Suppressor macrophage treated with lipopolysaccharide for 4 hours (primary cell): Measurements from ENCODE around the gene C14orf119.

Experiments used
- DNase-seq: peaks from one replicate; pipeline ENCODE4 v3.0.0-alpha.2; 2020

C14orf119 gene, protein sequence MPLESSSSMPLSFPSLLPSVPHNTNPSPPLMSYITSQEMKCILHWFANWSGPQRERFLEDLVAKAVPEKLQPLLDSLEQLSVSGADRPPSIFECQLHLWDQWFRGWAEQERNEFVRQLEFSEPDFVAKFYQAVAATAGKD

DNA sequence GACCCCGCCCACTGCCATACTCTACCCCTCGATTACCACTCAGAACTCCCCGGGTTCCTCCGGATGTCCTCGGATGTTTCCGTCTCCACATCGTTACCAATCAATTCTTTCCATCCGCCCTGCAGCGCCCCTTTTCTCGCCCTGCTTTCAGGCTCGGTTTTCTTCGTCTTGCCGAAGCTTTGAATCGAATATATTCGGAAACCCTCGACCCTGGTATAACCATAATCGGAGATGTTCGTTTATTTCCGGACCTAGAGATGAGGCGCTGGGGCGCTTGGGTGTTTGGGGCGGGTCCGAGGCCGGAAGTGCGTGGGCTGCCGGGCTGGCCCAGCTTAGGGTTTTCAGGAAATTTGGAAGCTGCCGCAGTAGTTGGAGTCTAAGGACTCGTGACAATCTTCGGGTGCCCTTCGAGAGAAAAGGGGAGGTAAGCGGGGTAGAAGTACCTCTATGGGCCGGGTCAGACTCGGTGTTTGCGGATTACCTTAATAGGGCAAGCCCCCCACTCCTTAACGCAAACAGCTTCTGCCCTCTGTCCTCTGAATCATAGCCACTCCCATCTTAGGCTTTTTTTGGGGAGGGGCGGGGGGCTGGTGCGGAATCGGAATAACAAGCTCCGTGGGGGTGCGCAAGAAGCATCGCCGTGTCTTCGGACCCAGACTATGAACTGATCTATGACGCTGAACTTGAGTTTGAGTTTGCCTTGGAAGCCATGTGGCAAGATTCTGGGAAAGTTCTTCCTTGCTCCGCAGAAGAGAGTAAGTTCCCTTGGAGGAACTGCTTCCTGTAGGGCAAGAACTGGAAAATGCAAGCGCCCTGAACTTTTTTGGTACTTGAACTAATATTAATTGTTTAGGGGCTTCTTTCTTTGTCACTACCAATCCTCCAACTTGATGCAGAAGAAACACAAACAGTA, at the start of gene C14orf119:
Gene C14orf119 (plus strand): TSS at position 310 of the 913 bp plus-strand sequence. CDS start 2,154 bp downstream, outside the sequence.
- DNase-seq: peak; percentile 100

DNA sequence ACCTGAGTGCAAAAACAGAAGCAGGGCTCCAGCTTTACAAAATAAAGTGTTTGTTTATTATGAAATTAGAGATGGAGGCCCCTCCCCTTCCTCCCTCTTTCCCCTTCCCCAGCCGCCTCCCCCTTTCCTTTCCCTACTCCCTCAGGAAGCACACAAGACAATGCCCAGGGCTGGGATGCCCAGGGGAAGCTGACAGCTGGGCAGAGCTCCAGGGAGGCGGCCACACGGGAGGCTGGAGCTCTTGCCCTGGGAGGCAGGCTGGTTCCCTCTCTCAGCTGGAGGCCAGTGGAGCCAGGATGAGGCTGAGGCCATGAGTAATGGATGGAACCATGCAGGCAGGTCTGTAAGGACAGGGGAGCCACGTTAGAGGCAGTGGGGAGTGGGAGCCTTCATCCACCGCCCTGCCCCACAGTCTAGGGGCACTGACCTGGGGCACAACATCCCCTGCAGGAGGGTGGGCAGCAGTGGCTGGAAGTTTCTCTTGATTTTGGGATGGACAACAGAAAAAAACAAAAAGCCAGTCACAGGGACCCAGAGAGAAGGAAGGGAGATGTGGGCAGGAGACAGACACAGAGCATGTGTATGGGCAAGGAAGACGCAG, 48.2 kb upstream of the C14orf119 start:
- no peak for DNase-seq

DNA sequence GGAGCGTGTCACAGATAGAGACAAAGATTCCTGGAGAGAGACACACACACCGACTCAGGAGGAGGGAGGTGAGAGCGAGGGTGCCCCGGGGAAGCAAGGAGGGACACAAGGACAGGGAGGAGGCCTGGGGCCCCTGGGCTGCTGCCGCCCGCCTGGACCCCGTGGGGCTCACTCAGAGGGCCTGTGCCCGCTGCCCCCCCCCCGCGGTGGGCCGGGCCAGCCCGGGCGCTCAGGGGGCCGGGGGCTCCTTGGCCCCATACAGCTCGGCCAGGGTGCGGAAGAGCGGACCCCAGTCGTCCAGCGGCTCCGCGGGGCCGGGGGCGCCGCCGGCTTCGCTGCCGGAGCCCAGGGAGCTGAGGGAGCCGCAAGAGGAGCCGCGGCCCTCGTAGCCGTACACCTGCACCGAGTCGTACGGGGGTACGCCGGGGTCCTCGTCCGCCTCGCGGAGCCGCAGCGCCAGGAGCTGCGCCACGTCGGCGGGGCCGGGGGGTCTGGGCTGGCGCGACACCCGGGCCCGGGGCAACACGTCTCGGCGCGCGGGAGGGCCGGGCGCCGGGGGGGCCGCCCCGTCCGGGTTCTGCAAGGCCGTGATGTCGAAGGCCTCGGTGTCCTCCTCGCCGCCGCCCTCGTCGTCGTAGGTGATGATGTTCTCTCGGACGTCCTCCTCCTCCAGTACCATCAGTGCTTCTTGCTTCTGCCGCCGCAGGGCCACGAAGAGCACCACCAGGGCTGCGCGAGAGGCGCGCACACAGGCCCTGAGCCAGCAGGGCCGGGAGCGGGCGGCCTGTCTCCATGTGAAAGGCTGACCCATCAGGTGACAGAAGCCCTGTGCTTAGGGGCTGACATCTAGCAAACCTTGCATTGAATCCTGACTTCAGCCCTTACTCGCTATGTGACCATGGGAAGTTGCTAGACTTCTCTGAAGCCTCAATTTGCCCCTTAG, 47.3 kb upstream of the C14orf119 start:
- DNase-seq: no peak

DNA sequence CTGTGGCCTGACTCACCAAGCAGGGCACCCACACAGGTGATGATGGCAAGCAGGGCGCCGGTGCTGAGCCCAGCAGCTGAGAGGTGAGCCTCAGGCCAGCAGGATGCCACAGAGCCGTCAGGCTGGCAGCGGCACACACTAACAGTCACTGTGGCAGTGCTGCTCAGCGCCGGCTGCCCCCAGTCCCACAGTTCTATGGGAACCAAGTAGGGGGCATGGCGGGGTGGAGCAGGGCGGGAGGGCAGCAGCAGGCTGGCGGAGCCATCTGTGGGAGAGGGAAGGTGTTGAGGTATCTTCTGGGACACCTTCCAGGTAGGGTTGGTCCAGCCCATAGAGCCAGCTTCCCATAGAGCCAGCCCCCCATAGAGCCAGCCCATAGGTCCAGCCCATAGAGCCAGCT, 46.3 kb upstream of the C14orf119 start:
- no peak for DNase-seq

DNA sequence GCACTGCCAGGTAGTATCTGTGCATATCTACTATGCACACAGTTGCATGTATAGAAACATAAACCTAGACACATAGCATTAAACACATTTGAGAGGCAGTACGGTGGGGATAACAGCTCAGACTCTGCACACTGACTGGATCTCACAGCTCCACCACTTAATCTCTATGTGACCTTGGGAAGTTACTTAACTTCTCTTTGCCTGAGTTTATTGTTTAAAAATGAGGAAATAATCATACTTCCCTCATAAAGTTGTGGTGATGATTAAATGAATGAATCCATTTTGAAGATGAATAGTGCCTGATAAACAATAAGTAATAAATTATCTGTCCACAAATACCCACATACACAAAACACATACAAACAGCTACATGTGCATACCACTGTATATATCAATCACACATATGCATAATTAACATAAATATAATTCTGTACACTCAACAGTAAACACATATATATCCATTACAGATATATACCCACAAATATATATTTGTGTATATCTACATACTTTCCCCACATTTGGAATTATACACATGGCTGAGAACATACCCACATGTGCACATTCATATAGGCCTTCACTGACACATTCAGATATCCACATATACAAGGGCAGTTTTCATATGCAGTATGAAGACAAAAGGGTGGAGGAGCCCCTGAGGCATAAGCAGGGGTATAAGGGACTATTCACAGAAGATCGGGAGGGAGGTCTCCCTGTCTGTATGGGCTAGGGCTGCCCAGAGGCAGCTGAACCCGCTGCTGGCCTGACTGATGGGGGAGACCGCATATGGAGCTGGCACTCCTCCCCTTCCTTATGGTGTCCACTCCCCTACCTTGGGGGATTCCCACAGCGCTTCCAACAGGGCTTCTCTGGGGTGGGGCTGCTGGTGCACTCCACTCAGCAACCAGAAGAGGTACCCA, 43.9 kb upstream of the C14orf119 start:
- DNase-seq: no peak

DNA sequence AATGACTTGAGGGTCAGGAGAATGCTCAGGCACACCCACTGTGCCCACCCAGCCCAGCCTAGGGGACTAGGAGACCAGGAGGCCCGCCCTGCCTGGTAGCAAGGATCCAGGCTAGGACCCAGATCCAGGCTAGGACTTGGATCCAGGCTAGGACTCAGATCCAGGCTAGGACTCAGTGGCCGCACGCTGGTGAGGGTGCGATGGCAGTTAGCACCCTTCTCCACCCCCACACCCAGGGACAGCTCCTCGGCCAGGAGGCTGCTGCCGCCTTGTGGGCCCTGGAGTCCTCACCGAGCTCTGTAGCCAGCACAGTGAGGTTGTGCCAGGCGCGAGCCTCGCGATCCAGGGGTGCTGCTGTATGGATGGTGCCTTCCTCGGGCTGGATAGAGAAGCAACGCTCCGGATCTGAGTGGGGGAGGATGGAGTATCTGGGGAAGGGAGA, 43.1 kb upstream of the C14orf119 start:
- DNase-seq: no peak

DNA sequence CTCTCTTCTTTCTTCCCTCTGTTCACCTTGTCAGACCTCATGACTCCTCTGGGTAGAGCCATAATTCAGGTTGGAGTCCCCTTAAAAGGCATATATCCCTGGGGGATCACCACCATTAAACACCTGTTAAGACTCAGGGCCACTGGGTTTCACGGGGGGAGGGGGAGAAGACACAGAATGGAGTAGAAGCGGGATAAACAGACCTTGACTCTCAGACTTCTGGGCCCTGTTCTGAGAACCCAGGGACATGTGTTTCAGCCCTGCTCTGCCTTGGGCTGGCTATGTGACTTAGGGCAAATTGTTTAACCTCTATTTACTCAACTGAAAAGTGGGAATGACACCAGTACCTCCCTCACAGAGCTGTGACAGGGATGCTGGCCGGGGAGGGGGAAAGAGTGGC, 42.6 kb upstream of the C14orf119 start:
- no peak for DNase-seq

DNA sequence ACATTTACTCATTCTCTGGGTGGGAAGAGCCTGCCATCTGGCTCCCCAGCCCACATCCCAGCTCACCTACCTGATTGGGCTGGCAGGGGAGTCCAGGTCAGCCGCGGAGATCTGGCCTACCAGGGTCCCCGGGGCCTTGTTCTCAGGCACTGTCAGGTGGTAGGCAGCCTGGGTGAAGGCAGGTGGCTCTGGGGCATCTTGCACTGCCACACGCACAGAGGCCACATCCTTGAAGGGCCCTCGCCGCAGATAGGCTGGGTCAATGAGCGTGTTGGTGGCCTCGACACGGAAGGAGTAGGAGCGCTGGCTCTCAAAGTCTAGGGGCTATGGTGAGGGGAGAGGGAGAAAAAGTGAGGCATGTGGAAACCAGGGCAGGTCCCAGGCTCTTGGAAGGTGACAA, 41.9 kb upstream of the C14orf119 start:
- DNase-seq: no peak

DNA sequence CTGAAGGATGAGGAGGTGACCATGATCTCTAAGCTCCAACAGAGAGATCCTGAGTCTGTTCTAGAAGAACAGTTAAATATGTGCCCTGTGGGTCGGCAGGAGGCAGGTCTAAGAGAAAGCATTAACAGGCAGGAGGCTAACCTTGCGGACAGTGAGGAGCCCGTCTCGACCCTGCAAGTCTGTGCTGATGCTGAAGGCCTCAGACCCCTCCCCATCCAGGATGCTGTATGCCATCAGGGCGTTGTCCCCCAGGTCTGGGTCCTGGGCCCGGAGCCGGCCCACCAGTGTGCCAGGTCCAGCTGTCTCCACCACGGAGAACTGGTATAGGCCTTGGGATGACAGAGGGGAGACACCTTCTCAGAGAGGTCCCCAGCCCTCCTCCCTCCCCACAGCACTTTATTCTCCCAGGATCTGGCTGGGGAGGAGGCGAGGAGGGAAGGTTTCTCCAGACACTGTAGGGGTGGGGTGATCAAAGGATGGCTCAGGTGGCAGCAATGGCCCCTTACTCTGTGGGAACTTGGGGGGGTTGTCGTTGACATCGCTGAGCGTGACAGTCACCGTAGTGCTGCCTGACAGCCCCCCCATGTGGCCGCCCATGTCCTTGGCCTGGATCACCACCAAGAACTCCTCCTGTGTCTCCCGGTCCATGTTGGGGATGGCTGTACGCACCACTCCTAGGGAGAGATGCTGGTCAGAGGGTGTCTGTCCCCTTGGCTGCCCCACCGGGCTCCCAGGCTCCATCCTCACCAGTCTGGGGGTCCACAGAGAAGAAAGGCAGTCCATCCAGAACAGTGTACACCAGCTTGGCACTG, 41.1 kb upstream of the C14orf119 start:
- DNase-seq: peak; percentile 17

DNA sequence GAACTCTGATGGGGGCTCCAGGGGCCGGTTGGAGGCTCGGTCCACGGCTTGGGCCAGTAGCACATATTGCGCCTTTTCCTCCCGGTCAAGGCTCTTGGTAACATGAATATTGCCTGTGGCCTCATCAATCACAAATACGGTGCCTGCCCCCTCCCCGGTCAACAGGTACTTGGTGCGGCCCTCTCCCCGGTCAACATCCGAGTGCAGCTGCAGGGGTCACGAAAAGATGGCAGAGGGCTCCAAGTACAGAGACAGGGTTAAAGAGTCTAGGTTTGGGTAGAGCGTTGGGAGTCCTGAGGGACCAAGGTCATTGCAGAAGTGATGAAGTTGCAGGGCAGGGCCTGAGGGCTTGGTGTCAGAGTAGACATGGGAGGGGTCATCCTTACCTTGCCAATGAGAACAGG, 40.2 kb upstream of the C14orf119 start:
- DNase-seq: no peak

DNA sequence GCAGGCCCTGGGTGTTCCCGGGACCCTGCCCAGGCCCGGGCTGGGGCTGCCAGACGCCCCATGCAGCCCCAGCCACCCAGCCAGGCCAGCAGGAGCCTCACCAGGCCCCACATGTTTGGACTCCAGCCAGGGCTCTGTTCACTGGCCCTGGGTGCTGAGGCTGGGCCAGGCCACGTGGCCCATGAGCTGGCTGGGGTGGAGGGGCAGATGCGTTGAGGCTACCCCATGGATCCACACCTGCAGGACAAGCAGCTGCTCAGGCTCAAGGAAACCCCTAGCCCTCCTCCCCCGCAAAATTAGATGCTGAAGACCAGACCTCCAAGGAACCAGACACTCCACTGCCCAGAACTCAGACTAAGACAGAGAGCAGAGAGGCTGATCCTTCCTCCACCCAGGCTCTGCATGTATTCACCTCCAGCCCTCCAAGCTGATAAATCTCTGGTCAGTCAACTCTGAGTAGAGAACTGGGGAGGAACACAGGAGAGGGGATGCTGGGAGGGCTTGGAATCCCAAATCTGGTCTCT, 39.6 kb upstream of the C14orf119 start:
- DNase-seq: no peak

DNA sequence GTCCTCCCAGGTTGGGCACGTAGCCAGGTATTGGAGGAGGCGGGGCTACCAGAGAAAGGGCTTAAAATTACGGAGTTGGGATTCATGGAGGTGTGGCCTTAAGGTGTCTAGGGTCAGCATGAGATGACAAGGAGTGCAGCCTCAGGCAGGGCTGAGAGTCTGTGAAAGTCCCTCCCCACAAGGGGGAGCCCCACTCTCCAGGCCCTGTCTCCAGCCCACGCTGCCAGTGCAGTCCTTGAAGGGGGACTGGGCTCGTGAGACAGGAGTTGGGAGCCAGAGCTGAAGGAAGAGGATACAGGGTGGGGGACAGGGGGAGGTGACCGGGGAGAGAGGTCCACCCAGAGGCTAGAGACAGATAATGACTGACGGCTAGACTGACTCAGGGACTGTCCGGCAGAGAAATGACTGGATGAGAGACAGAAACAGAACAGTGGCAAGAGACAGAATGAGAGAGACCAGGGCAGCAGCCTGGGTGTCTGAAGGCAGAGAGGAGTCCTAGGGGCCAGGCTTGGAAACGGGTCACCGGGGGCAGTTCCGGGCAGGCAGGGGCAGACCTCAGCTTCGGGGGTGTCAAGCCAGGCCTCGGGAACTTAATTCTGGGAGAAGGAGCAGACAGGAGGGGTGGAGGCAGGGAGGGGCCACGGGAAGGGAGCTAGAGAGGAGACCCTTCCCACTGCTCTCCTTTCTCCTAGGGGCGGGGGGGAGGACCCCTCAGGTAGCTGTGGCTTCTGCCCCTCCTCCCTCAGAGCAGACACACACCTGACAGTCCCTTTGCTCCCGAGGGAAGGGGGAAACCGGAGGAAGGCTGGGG, 39.0 kb upstream of the C14orf119 start:
- peak; percentile 77 for DNase-seq

DNA sequence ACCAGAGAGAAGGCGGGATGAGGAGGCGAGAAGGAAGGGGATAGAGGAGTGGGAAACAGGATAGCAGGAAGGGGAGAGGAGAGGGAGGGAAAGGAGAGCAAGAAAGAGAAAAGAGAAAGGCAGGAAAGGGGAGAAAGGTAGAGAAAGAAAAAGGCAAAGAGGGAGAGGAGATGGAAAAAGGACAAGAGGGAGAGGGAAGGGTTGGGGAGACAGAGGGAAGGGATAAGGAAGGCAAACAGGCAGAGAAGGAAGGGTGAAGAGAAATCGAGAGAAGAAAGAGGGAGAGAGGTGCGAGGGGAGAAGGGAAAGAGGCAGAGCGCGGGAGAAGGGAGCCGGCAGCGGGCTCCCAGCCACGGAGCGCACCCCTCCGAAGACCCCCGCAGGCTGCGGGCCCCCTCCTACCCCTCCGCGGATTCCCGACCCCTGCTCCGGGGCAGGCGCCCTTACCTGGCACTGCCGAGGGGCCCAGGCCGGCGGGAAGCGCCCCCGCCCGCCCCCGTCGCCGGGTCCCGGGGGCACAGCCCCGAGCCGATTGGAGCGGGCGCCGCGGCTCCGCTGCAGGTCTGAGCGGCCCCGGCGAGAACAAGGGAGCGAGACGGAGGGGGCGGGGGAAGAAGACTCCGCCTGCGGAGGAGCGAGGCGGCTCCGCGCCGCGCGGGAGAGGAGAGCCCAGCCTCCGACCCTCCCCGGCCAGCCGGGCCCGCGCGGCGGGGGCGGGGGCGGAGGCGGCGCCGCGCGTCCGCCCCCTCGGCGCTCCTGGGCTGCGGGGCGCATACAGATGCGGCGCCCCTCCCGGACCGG, 38.1 kb upstream of the C14orf119 start, which contains the start of gene CDH24:
Gene CDH24 (minus strand): TSS at position 565 of the 801 bp plus-strand sequence. CDS start 1,787 bp downstream, outside the sequence.
- peak; percentile 57 for DNase-seq

DNA sequence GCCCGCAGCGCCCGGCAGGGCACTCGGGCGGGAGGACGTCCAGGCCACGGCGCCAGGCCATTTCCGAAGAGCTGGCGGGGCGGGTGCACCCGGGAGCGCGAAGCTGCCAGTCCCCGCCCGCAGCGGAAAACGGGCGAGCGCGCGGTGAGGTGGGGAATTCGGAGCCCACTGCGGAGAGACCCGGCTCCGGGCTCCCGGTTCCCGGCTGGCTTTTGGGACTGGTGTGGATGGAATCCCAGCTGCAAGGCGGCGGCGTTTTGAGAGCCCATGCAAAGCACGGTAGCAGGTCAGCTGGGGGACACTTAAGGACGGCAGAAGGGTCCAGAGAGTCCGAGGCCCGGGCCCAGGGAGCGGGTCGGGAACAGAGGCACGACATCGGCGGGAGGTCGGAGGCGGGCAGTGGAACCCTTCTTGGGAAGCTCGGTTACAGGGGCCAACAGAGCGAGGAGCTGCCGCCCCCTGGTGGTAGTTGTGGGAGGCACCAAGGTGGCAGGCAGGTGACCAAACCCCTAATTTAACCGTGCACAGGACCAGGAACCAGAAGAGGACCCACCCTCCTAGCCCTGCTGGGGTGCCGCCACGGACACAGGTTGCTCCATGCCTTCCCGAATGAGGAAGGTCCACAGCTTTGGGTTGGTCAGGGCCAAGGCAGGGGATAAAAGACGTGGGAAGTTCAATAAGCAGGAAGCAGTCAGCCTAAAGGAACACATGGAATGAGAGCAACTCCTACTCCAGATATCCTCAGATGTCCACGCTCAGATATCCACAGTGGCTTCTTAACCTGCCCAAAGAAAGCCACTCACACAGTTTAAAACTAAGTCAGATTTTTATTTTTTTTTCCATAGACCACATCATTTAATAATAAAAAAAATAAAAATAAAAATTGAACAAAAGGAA, 37.3 kb upstream of the C14orf119 start:
- DNase-seq: peak; percentile 81

DNA sequence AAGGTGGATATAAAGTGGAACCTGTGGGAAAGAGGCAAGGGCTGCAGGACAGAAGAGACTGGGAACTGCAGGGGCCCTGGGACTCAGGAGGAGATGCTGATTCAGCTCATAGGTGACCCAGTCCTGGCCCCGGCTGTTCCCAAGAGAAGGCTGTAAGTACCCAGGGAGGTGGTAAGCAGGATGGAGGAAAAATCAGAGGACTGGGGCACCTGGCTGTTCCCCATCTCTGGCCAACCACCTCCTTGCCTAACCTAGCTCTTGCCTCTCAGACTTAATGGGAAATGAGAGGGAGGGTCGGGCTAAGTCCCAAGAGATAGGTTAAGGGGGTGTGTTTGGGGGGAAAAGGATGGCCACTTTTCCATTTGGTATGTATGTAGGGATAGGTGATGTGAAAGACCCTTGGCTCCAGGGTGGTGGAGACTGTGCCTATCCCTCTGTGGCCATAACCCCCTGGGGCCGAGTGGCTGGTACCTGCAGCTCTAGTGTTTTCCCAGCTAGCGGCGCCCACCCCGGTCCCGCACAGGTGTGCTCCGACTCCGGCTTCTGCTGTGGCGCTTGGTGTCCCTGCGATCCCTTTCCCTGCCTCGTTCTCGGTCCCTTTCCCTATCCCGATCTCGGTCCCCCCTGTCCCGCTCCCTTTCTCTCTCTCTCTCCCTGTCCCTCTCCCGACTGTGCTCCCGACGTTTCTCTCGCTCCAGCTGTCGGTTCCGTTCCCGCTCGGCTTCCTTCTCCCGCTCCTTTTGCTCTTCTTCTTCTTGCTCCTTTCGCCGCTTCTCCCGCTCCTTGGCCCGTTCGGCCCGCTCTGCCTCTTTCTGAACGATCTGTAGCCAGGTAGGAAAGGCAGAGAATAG, 36.4 kb upstream of the C14orf119 start:
- DNase-seq: no peak

DNA sequence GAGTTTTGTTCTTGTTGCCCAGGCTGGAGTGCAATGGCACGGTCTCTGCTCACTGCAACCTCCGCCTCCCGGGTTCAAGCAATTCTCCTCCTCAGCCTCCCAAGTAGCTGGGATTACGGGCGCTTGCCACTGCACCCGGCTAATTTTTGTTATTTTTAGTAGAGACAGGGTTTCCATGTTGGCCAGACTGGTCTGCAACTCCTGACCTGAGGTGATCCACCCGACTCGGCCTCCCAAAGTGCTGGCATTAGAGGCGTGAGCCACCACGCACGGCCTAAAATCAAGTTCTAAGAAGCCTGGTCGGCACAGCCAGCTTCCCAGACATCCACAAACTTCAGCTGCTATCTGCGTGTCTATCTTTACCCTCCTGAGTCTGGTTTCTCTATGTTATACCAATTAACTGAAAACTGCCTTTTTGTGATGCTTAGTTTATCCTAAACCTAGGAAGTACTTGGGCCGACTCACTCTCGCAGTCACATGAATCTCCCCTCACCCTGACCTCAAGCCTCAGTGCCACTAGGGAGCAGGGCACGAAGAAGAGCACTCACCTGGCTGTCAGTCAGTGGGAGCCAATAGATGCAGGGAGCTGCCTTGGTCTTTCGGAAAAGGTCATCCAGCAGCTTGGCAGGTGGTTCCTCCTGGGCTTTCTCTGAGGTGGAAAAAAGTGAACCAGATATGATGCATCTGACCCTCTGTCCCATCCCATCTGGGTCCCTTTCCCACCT, 34.6 kb upstream of the C14orf119 start:
- no peak for DNase-seq
